NK-92 treated with Interleukin-12 subunit alpha and Interleukin-12 subunit beta, amount 100 ng/mL, for 24 hours (cell line): ENCODE measurements around the gene CREM.
A peak's percentile ranks its signal among the peaks of the same experiment; 100 is the strongest.
"Not testable (repeated sequence)": the region's sequence is repeated elsewhere in the genome, so short reads cannot be mapped to it uniquely, and the experiment has no call there.

Experiments used
- DNase-seq: peaks from one replicate; lab custom pipeline; 2025; lab: John Stamatoyannopoulos, UW

CREM gene

DNA sequence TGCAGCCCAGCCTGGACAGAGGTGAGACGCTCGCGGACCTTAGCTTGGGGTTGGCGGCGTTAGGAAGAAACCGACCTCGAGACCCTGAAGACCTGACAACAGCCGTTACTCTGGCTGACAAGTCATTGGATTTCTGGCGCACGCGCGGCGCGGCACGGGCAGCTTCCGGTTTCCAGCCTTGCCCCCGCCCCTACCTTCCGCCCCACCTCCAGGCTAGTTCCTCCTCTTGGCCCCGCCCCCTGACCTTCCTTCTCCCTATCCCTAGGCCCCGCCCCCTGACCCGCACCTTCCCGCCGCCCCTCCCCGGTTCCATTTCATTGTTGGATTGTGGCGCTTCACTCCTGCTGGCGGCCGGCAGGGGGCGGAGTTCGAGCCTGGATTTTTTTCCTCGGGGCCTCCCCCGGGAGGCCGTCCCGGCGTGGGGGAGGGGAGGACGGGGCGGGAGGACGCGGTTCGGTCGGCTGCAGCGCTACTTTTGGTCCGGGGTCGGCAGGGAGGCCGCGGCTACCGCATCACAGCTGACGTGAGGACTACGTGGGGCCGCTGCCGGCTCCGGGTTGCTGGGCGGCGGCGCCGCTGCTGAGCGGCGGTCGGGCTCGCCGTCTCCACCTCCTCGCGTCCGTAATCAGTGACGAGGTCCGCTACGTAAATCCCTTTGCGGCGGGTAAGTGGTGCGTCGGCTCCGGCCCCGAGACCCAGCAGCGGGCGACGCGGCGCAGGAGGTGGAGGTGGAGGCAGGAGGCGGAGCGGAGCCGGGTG lies at the start of gene CREM:
TSS of gene CREM (plus strand) at position 317 of the 759 bp plus-strand sequence. CDS start 10,990 bp downstream, outside the sequence.
- peak; percentile 93 for DNase-seq

DNA sequence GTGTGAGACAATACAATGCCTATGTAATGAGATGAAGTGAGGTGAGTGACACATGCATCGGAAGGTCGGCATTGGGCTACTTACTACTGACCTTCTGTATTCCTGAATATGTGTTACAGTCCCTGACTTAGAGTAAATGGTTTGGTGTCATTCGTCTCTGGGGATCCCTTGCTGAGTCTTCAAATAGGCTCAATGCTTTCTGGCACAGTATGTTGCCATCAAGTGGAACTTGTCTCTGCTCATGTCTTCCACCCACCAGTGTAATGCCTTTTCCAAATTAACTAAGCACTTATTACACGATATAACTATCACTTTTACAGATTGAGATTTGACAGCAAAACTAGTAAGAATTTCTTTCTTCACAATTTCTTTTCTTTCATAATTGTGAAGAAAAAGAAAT lies 47.4 kb upstream of the CREM start:
- DNase-seq: no peak

DNA sequence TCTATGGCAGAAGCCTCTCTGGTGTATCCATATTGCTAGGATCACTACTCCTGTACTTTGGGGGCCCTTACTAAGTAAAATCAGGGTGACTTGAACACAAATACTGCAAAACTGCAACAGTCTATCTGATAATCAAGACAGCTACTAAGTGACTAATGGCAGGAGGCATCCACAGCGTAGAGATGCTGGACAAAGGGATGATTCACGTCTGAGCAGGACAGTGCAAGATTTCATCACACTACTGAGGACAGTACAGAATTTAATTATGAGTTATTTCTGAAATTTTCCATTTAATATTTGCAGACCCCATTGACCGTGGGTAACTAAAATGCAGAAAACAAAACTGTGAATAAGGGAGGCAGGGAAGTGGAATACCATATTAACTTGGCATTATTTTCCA lies 46.9 kb upstream of the CREM start:
- DNase-seq: no peak

DNA sequence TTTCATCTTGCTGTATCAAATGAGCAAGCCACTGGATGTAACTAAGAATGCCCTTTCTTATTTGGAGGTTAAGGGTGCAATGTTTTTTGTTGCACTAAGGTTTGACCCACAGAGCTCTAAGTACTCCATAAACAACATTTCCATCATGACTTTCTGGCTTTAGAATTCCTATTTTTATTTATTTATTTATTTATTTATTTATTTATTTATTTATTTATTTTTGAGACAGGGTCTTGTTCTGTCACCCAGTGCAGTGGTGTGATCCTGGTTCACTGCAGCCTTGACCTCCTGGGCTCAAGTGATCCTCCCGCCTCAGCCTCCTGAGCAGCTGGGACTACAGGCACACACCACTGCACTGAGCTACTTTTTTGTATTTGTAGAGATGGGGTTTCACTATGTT lies 46.4 kb upstream of the CREM start:
- DNase-seq: not testable (repeated sequence)

DNA sequence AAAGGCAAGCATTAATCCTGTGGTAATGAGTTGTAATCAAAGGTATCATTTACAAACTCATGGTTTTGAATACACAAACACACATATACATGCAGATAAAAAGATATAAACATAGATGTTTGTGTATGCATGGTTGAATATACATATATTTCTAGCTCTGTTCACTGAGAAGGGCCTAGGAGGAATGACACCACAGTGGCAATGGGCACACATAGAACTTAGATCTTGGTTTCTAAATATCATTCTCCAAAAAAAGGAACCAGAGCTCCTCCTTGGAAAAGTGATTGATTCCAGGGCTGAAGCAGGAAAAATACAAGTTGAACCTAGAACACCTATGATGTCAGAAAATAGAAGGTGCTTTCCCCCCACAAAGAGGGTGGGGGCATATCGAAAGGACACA lies 43.4 kb upstream of the CREM start:
- no peak for DNase-seq

DNA sequence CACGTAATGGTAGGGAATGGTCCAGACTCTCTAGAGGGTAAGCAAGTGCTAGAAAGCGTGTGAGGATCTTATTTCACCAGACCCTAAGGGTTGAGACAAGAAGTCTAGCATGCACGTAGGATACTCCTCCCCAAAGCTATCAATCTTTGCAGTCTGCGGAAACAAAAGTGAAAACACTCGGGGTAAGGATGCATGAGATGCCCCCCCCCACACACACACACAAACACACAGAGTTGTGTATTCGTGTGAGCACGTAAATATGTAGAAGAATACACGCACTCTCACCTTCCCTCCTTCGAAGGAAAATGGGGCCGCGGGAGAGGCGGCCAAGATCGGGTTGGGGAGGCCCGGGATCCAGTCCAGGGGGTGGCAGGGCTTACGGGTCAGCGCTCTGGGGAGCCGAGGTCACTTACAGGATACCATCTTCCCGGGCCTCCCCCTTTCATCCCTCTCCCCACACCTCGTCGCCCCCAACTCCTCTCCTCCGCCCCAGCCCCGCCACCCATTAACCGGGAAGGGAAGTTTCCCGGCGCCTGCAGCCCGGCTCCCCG lies 37.0 kb upstream of the CREM start:
- no peak for DNase-seq

DNA sequence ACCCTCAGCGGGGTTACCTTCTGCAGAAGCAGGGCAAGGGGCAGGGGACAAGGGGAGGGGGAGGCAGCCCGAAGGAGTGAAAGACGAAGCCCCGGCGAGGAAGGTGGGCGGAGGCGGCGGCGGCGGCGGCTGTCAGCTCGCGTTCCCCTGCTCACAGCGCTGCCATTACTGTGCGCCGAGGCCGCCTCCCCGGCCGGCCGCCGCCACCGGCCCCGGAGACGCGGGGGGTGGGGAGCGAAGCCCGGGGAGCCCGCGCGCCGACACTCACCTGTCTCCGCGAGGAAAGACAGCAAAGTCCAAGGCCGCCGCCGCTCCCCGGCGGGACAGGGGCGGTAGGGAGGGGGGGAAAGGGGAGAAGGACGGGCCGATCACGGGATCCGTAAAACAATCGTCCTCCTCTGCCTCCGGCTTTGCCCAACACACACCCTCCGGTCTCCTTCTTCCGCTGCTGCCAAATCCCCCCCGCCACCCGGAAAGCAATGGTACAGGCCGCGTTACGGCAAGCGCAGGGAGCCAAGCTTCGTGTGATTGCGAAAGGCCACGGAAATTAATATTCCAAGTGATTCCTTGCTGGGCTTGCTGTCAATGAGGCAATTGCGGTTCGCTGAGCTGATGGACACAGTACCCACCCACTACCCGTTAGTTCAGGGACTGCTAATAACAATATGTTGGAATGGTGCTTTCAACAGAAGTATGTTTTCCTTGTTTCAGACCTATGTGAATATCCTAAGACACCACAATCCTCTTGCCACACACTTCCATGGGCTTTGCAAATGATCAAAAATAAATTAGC lies 36.3 kb upstream of the CREM start, which contains the start of gene CUL2:
TSS of gene CUL2 (minus strand) at position 180 of the 793 bp plus-strand sequence. CDS start 19,024 bp downstream, outside the sequence.
- peak; percentile 55 for DNase-seq

DNA sequence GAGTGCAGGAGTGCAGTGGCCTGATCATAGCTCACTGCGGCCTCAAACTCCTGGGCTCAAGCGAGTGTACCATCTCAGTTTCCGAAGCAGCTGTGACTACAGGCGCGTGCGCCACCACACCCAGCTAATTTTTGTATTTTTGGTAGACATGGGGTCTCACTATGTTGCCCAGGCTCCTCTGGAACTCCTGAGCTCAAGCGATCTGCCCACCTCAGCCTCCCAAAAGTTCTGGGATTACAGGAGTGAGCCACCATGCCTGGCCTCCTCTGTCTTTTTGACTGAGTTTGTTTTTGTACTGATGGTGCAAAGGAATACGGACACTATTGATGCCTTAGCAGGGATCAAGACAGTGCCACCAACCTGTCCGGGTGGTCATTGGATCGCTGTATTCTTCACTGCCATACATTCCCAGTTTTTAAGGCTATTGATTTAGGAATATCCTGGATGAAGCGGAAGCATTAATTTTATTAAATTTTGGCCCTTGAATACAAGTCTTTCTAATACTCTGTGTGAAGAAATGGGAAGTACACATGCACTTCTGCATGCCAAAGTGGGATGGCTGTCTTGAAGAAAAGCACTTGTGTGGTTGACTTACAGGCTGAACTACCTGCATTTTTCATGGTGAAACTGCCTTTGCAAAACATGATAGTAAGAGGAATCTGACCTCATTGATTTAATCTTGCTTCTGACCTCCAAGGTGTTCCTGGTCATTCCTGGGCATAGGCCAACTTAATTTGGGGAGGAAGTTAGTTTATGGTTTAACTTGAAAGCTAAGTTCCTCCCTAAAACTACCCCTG lies 34.5 kb upstream of the CREM start:
- DNase-seq: no peak

DNA sequence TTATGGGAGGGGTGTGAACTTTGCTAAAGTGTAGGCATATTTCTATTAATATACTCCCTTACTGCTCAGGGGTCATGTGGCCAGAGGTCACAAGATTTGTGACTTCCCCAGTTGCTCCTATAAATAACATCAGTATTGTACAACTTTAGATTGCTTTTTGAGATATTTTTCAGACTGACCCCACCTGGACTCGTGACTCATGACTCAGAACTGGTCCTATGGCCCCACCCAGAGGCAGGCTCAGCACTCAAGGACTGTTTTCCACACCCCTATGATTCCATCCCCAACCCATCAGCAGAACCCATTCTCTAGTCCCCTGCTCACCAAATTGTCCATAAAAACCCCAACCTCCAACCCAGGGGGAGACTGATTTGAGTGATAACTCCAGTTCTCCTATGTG lies 33.8 kb upstream of the CREM start:
- peak; percentile 41 for DNase-seq

DNA sequence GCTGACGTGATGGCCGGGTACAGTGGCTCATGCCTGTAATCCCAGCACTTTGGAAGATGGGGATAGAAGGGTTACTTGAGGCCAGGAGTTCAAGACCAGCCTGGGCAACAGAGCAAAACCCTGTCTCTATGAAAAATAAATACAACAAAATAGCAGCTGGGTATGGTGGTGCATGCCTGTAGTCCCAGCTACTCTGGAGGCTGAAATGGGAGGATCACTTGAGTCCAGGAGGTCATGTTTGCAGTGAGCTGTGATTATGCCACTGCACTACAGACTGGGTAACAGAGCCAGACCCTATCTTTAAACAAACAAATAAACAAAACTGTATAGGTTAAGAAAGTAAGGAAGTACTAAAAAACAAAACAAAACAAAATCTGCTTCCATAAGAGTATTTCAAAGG lies 30.3 kb upstream of the CREM start:
- no peak for DNase-seq

DNA sequence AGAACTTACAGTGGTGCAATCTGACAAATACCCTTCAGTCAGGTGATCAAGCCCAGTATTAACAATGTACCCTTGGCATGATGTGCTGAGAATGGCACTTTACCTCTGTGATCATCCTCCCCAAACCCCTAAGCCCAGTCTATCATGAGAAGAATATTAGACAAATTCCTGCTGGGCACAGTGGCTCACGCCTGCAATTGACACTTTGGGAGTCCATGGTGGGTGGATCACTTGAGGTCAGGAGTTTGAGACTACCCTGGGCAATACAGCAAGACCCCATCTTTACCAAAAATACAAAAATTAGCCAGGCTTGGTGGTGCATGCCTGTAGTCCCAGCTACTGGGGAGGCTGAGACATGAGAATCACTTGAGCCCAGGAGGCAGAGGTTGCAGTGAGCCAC lies 29.1 kb upstream of the CREM start:
- no peak for DNase-seq

DNA sequence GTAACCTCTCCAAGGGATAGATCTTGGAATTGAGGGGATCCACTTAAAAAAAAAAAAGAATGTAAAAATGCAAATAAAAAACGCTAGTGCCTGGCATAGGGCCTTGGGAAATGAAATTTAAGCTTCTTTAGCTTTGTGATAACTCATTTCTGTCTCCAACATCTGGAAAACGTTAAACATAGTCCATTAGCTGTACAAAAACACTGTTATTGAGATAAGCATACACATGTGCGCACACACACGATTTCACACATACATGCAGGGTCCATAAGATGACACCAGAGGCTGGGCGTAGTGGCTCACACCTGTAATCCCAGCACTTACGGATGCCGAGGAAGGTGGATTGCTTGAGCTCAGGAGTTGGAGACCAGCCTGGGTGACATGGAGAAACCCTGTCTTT lies 22.8 kb upstream of the CREM start:
- no peak for DNase-seq

DNA sequence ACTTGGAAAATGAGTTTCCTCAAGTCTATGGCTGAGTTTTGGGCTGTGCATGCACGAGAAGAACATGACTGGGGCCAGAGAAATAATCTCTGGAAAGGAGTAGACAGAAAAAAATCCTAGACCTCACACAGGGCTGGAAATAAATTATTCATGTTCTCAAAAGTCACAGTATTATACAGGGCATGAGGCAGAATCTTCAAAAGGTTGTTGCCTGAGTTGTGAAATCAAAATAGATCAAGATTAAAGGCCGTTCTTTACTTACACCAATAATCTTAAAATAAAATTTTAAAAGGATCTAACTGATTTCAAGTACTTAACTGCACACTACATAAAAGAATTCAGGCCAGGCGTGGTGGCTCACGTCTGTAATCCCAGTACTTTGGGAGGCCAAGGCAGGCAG lies 14.1 kb upstream of the CREM start:
- no peak for DNase-seq

DNA sequence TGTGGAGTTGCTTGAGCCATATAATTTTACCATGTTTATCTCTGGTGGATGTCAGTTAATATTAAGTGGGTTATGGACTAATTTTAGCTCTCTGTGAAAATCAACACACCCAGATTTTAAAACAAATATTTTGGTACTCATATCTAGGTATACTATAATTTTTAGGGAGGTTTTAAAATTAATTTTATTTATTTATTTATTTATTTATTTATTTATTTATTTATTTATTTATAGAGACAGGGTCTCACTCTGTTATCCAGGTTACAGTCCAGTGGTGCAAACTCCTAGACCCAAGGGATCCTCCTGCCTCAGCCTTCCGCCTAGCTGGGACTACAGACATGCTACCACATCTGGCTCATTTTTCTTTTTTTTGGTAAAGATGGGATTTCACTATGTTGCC lies 7.3 kb upstream of the CREM start:
- no peak for DNase-seq

DNA sequence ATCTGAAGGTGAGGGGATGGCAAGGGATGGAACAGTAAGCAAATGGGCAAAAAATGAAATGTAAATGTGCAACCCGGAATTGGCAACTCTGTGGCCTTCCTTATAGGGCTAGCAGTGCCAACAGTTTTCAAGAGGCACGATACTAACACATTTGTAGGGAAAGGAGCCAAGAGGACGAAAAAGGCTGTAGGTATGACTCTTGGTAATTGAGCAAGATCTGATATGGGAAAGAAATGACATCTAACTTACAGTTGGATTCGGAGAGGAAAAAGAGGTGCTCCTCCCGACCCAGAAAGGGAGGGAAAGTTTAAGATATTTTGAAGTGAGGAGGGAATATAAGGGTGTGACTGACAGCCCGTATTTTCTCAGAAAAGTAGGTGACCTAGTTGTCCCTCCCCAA lies 2.1 kb upstream of the CREM start:
- no peak for DNase-seq

DNA sequence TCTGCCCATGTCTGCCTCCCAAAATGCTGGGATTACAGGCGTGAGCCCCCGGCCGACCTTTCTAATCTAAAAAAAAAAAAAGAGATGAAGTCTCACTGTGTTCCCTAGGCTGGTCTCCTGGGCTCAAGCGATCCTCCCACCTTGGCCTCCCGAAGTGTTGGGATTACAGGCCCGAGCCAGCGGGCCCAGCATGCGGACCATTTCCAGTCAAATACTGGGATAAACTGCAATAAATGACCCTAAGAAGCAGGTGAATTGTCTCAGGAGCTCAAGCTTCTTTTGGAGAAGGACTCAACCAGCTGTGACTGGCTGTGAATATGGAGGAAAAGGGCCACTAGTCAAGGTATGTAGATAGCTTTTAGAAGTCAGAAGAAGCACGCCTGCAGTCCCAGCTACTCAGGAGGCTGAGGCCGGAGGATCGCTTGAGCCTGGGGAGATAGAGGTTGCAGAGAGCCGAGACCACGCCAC lies 550 bp upstream of the CREM start:
- no peak for DNase-seq

DNA sequence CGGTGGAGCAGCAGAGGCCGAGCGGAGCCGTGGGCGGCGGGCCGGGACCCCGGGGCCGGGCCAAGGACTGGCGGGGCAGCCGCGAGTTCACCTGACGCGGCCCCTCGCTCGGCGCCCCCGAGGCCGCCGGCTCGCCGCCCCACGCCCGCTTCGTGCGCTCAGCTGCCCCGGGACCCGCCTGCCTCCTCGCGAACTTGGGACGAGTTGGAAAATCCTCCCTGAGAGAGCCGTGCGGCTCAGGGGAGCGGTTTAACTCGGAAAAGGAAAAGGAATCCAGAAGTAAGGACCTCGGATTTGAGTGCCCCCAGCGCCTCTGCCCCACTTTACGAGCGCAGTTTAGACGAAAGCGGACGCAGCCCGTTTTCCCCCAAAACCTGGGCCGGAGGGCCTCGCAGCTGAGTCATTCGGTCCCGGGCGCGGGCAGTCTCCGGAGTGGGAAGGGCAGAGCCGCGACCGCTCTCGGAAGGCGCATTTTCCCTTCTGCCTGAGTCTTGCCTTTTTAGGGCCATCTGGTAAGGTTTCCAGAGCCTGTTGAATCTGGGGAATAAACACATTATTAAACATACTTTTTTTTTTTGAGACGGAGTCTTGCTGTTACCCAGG lies 744 bp downstream of the CREM start:
- peak; percentile 50 for DNase-seq

DNA sequence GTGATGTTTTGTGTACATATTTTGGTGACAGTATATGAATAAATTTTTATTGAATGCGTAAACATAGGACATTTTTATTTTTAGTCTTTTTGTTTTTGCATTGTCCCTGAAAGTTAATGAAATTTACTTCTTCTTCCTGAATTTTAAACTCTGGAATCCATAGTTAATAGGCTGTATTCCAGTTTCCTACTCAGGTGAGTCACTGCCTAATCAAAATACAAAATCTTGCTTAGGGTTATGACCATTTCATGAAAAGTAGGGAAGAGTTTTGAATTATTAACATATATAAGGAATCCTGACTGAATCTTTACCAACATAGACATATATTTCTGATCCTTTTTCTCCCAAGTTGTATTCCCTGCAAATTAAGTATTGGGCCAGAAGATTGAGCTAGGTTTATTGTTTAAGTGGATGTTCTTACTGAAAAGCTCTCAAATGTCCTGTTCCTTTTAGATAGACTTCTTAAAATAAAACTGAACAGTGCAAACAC lies 2.6 kb downstream of the CREM start:
- DNase-seq: no peak

DNA sequence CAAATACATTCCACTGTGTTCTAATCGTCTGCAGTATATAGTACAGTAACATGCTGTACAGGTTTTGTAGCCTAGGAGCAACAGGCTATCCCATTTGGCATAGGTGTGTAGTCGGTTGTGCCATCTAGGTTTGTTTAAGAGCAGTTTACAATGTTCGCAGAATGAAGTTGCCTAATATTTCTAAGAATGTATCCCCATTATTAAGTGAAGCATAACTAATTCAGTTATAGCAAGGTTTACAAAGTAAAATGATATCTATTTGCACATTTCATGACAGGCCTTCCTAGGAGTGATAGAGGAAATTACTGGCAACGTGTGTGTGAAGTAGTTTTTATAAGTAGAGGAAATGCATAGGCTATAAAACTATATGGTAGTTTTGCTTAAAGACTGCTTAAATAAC lies 4.0 kb downstream of the CREM start:
- DNase-seq: no peak

DNA sequence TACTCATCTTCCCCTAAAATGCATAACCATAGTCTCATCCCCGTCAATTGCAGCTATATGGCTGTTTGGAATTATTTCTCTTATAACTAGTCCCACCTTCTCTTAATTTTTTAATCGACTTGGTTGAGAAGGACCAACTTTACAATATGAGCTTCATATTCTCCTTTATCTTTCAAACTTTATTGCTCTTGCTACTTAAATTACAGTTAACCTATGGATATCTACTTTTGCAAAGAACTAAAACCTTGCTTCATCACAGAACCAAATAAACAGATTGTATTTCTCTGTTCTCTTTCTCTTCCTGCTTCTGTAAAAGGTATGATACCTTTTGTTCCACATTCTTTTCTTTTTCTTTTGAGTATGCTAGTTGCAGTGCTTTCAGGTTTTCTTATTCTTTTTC lies 6.1 kb downstream of the CREM start:
- DNase-seq: no peak

DNA sequence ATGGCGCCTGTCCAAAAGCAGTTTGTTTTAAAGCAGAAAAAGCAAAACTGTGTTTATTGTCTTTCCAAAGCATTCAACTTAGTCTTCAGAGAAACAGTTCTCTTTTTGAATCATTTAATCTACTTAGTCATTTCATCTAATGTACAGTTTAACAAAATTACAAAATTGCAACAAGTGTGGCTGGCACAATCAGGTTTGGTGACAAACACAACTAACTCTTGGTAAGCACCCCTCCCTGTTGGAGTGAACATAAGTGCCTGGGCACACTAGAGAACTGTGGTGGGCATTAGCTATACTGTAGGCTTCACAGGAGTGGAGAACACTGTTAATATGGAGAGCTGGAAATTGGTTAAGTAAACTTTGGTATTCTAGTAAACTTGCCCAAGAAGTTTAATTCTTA lies 6.9 kb downstream of the CREM start:
- DNase-seq: no peak

DNA sequence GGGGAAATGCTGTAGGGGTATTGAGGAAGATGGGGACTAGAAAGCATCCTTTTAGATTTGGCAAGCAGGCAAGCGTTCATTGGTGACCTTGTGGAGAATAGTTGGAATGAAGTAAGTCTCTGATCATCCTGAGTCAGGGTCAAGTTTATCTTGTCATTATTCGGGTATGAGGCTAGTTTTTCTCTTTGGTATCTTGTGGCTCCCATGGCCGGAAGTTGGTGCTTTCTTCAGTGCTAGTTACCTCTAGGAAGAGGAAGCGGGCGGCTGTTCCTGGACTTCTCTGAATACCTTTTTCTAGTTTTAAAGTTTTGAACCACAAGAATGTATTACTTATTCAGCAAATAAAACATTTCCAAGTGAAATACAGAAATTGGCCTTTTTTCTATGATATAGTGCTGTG lies 9.2 kb downstream of the CREM start:
- DNase-seq: no peak
